ENCODE results near the gene P2RY2.

The P2RY2 gene

DNA sequence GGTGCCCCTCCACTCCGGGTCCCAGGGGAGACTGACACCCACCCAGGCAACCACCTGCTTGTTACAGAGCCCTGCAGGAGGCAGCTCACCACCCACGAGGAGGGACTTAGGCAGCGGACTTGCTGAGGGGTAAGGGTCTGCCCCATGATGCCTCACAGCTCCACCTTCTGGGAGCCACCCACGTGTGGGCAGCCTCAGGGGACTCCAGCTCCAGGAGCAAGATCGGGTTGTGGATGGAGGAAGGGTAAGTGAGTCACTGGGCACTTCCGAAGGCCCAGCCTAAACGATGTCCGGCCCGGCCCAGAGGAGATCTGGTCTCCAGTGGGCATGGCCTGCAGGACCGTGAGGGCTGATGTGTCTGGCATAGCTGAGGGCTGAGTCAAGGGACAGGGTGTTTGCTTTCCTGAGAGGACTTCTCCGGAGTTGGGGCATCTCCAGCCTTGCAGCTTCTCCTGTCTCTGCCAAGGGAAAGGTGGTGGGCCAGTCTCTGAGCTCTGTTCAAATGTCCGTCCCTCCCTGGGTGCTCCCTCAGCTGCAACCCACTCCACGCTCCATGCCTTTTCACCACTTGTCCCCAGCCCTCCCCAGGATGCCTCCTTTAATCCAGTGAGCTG, 32.3 kb upstream of the P2RY2 start:
- H3K9ac ChIP-seq (ENCODE audit: low read length), result no peak overlapping the region
- H3F3A ChIP-seq (ENCODE audit: insufficient read depth), result no peaks in the 10 kb centered on the region
- H4K20me1 ChIP-seq (ENCODE audit: low read depth, low read length), result no peaks in the 10 kb centered on the region
- H3K4me2 ChIP-seq (ENCODE audit: low read depth, low read length, poor library complexity, severe bottlenecking), result no peak overlapping the region
- no peaks in the 10 kb centered on the region for H3K9me2 ChIP-seq (replicated peaks; ENCODE audit: insufficient read depth, low read length)
- no peaks in the 10 kb centered on the region for H3K79me2 ChIP-seq (ENCODE audit: insufficient read depth, low read length)
- no peaks in the 10 kb centered on the region for H3K9me3 ChIP-seq (ENCODE audit: insufficient read depth, low read length)
- no peak overlapping the region for H3K4me3 ChIP-seq (ENCODE audit: insufficient read depth, low read length, poor library complexity, severe bottlenecking)
- H3K36me3 ChIP-seq (ENCODE audit: low read length), result no peaks in the 10 kb centered on the region
- no peaks in the 10 kb centered on the region for H3K27me3 ChIP-seq (ENCODE audit: low read length)
- no peak for TF ChIP-seq EZH2phosphoT487 (conservative IDR thresholded peaks at IDR 0.05; ENCODE audit: low read length)
- TF ChIP-seq, protein P1, sequence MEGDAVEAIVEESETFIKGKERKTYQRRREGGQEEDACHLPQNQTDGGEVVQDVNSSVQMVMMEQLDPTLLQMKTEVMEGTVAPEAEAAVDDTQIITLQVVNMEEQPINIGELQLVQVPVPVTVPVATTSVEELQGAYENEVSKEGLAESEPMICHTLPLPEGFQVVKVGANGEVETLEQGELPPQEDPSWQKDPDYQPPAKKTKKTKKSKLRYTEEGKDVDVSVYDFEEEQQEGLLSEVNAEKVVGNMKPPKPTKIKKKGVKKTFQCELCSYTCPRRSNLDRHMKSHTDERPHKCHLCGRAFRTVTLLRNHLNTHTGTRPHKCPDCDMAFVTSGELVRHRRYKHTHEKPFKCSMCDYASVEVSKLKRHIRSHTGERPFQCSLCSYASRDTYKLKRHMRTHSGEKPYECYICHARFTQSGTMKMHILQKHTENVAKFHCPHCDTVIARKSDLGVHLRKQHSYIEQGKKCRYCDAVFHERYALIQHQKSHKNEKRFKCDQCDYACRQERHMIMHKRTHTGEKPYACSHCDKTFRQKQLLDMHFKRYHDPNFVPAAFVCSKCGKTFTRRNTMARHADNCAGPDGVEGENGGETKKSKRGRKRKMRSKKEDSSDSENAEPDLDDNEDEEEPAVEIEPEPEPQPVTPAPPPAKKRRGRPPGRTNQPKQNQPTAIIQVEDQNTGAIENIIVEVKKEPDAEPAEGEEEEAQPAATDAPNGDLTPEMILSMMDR (IDR thresholded peaks at IDR 0.05; ENCODE audit: insufficient read depth, low read length, poor library complexity, severe bottlenecking), result no peak
- H3K27ac ChIP-seq (ENCODE audit: low read depth, low read length), result no peak overlapping the region
- no peak overlapping the region for H2AFZ ChIP-seq (ENCODE audit: low read depth, low read length, severe bottlenecking)

DNA sequence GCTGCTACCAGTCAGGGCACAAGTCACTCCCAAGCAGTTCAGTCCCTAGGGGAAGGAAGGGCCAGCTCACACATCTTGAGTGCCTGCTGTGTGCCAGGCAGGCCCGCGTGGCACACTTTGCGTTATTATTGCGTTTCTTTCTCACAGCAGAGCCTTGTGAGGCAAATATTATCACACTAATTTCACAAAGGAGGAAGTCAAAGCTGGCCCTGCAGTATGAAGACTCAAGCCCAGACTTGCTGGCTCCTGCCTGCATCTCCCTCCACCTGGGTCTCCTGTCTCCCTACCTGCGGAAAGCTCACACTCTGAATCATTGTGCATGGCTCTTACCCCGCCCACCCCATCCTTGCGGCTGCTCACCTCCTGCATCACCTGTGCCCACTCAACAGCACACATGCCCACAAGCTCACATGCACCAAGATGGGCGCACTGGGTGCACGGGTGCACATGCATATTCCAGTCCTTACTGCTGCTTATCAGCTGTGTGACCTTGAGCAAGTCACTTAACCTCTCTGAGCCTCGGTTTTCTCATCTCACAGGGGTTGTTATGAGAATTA, 31.7 kb upstream of the P2RY2 start:
- no peaks in the 10 kb centered on the region for H3K27me3 ChIP-seq (ENCODE audit: low read length)
- H3K9me3 ChIP-seq (ENCODE audit: insufficient read depth, low read length), result no peaks in the 10 kb centered on the region
- H3F3A ChIP-seq (ENCODE audit: insufficient read depth), result no peaks in the 10 kb centered on the region
- H3K4me3 ChIP-seq (ENCODE audit: insufficient read depth, low read length, poor library complexity, severe bottlenecking), result no peak overlapping the region
- H4K20me1 ChIP-seq (ENCODE audit: low read depth, low read length), result no peaks in the 10 kb centered on the region
- H3K9ac ChIP-seq (ENCODE audit: low read length), result no peak overlapping the region
- H3K36me3 ChIP-seq (ENCODE audit: low read length), result no peaks in the 10 kb centered on the region
- TF ChIP-seq EZH2phosphoT487 (conservative IDR thresholded peaks at IDR 0.05; ENCODE audit: low read length), result no peak
- TF ChIP-seq, protein P1 (IDR thresholded peaks at IDR 0.05; ENCODE audit: insufficient read depth, low read length, poor library complexity, severe bottlenecking), result no peak
- no peaks in the 10 kb centered on the region for H3K9me2 ChIP-seq (replicated peaks; ENCODE audit: insufficient read depth, low read length)
- H3K79me2 ChIP-seq (ENCODE audit: insufficient read depth, low read length), result no peaks in the 10 kb centered on the region
- no peak overlapping the region for H2AFZ ChIP-seq (ENCODE audit: low read depth, low read length, severe bottlenecking)
- H3K27ac ChIP-seq (ENCODE audit: low read depth, low read length), result no peak overlapping the region
- H3K4me2 ChIP-seq (ENCODE audit: low read depth, low read length, poor library complexity, severe bottlenecking), result no peak overlapping the region

DNA sequence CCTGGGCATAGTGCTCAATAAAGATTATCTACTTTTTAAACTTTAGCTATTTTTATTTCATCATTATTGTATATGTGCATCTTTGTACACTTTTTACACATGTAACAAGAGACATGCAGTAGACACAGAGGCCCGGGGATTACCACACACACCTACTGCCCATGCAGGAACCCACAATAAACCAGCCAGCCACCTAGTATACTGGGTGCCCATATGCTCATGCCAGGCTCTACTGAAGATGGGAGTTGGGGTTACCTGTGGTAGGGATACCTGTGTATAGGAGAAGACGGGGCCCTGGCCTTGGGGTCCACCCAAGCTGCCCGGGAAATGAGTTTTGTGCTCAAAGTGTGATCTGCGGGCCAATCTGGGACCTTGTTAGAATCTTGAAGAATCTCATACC, 31.2 kb upstream of the P2RY2 start:
- no peak overlapping the region for H3K27ac ChIP-seq (ENCODE audit: low read depth, low read length)
- no peaks in the 10 kb centered on the region for H3F3A ChIP-seq (ENCODE audit: insufficient read depth)
- no peak overlapping the region for H3K9ac ChIP-seq (ENCODE audit: low read length)
- no peaks in the 10 kb centered on the region for H3K27me3 ChIP-seq (ENCODE audit: low read length)
- no peaks in the 10 kb centered on the region for H3K79me2 ChIP-seq (ENCODE audit: insufficient read depth, low read length)
- H3K4me2 ChIP-seq (ENCODE audit: low read depth, low read length, poor library complexity, severe bottlenecking), result no peak overlapping the region
- no peaks in the 10 kb centered on the region for H3K9me2 ChIP-seq (replicated peaks; ENCODE audit: insufficient read depth, low read length)
- TF ChIP-seq, protein P1 (IDR thresholded peaks at IDR 0.05; ENCODE audit: insufficient read depth, low read length, poor library complexity, severe bottlenecking), result no peak
- H3K4me3 ChIP-seq (ENCODE audit: insufficient read depth, low read length, poor library complexity, severe bottlenecking), result no peak overlapping the region
- H2AFZ ChIP-seq (ENCODE audit: low read depth, low read length, severe bottlenecking), result no peak overlapping the region
- no peaks in the 10 kb centered on the region for H4K20me1 ChIP-seq (ENCODE audit: low read depth, low read length)
- no peaks in the 10 kb centered on the region for H3K9me3 ChIP-seq (ENCODE audit: insufficient read depth, low read length)
- no peaks in the 10 kb centered on the region for H3K36me3 ChIP-seq (ENCODE audit: low read length)

All from SU-DHL-6 (cell line).